HepG2 (cell line): Measurements from ENCODE around the gene NSUN2.

Experiments used
- CTCF ChIP-seq: sonication (generic); formaldehyde crosslinking; IDR thresholded peaks from 2 replicates; pipeline ENCODE4 v1.5.0; 2020; ENCODE audit warnings: mild to moderate bottlenecking, missing genetic modification reagents, moderate library complexity
- FLYWCH1 ChIP-seq: sonication (generic); formaldehyde crosslinking; IDR thresholded peaks from 2 replicates; pipeline ENCODE4 v1.8.1; 2023; ENCODE audit warnings: mild to moderate bottlenecking, missing genetic modification reagents
- FOSL1 ChIP-seq: sonication (generic); formaldehyde crosslinking; IDR thresholded peaks from 2 replicates; pipeline ENCODE4 v1.9.0; 2021; ENCODE audit warnings: missing genetic modification reagents, borderline replicate concordance
- KMT2A ChIP-seq: sonication (generic); formaldehyde crosslinking; IDR thresholded peaks from 2 replicates; pipeline ENCODE4 v1.4.0; 2020; ENCODE audit warnings: missing genetic modification reagents
- MIER3 ChIP-seq: IDR thresholded peaks from 2 replicates; pipeline ENCODE4 v1.6.1; 2016; ENCODE audit warnings: missing compliant biosample characterization, borderline replicate concordance
- NFYB ChIP-seq: sonication (generic); formaldehyde crosslinking; IDR thresholded peaks from 2 replicates; pipeline ENCODE4 v1.4.0; 2020; ENCODE audit warnings: missing genetic modification reagents
- PATZ1 ChIP-seq: sonication (generic); formaldehyde crosslinking; IDR thresholded peaks from 2 replicates; pipeline ENCODE4 v1.4.0; 2020; ENCODE audit warnings: missing genetic modification reagents
- POLR2A ChIP-seq, 2 experiments: IDR thresholded peaks; 2 replicates each; pipeline ENCODE4 v1.6.1; 2011; ENCODE audit warnings: low read depth in 2 of 2, low read length in 2 of 2, mild to moderate bottlenecking in 1 of 2, moderate library complexity in 1 of 2; ENCODE audit not compliant: insufficient read depth in 1 of 2
- RBM39 ChIP-seq: fragments of 200-400 bp; formaldehyde crosslinking; IDR thresholded peaks from one replicate; pipeline ENCODE4 v1.6.1; 2018; ENCODE audit warnings: antibody characterized with exemption, mild to moderate bottlenecking, low read depth, low read length; ENCODE audit not compliant: poor library complexity, severe bottlenecking
- TBX3 ChIP-seq: fragments of 450-650 bp; IDR thresholded peaks from 2 replicates; pipeline ENCODE4 v1.6.1; 2017; ENCODE audit warnings: antibody characterized with exemption, mild to moderate bottlenecking, inconsistent platforms, borderline replicate concordance
- ZBTB43 ChIP-seq: sonication (generic); formaldehyde crosslinking; conservative IDR thresholded peaks from 2 replicates; pipeline ENCODE4 v1.4.0; 2020; ENCODE audit warnings: missing genetic modification reagents
- ZFP36 ChIP-seq: fragments of 150-350 bp; IDR thresholded peaks from 2 replicates; pipeline ENCODE4 v1.6.1; 2018; ENCODE audit warnings: borderline replicate concordance, low read length, low read depth; ENCODE audit not compliant: partially characterized antibody
- ZNF317 ChIP-seq: sonication (generic); formaldehyde crosslinking; IDR thresholded peaks from 2 replicates; pipeline ENCODE4 v1.5.0; 2020; ENCODE audit warnings: mild to moderate bottlenecking, missing genetic modification reagents

- TF ChIP-seq POLR2A (IDR thresholded peaks at IDR 0.05; ENCODE audit: insufficient read depth in 1 of 2, low read depth in 2 of 2, low read length in 2 of 2) (no peak), ZBTB43 (CRISPR knock-in tag) (no peak), TBX3 (no peak), MIER3 (CRISPR knock-in tag) (no peak), PATZ1 (CRISPR knock-in tag) (no peak), KMT2A (CRISPR knock-in tag) (no peak), ZFP36 (no peak), RBM39 (no peak), NFYB (CRISPR knock-in tag) (no peak), FOSL1 (CRISPR knock-in tag) (no peak), FLYWCH1 (CRISPR knock-in tag) (no peak), ZNF317 (CRISPR knock-in tag) (no peak), CTCF (no peak)
Observed at GRCh38 chr5:6556089-6556801, 76.6 kb downstream of the NSUN2 start.
